Spleen (tissue), 7 donors: ENCODE results near the gene G3BP1.

ENCODE experiments used
- CTCF ChIP-seq, 11 experiments: fragments of 200-600 bp in 7 of 11; fragments of 450-650 bp in 4 of 11; sonication (generic) in 4 of 11; IDR thresholded peaks in 8 of 11; conservative IDR thresholded peaks in 3 of 11; 1 replicate in 7 of 11; 2 replicates in 4 of 11; pipeline versions ENCODE4 v1.4.0 to v1.8.0; 2016 to 2021; ENCODE audit warnings: antibody characterized with exemption in 11 of 11, inconsistent platforms in 4 of 11, mild to moderate bottlenecking in 1 of 11
- POLR2A ChIP-seq, 3 donors: fragments of 450-650 bp; IDR thresholded peaks; one replicate each; pipeline ENCODE4 v1.5.1; 2017; ENCODE audit warnings: antibody characterized with exemption in 3 of 3, mild to moderate bottlenecking in 1 of 3
- POLR2AphosphoS5 ChIP-seq, 3 donors: sonication (generic); formaldehyde crosslinking; IDR thresholded peaks; one replicate each; pipeline ENCODE4 v1.5.1; 2017; ENCODE audit warnings: antibody characterized with exemption in 3 of 3
- donor health status: DM: no; HTN: no; CAD: no; lungs with moderate emphysema.
- donor health status: DM: no; HTN: no; CAD: no.
- donor health status: DM: no; HTN: no; CAD: no.

DNA sequence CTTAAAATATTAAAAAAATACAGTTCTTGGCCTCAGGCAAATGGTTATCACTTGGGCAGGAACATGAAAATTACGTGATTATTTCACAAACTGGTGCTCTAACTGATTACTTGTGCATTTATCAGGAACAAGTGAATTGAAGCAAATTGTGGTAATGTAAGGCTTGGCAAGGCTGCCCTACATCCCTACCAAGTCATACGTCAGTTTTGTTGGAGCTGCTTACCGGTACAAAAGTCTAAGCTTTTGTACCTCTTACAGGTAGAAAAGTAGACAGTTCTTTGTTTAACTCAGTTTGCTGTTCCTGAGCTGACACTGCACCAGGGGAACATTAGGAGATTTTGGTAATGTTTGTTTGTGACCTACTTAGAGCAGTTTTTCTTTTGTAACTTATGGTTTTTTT lies 2.2 kb downstream of the G3BP1 start:
- TF ChIP-seq CTCF (IDR thresholded peaks at IDR 0.05 in 8 of 11, conservative IDR thresholded peaks at IDR 0.05 in 3 of 11) (no peak), POLR2AphosphoS5 (IDR thresholded peaks at IDR 0.05) (no peak), POLR2A (IDR thresholded peaks at IDR 0.05) (no peak)
